ENCODE measurements around the gene LST1.

LST1 gene

DNA sequence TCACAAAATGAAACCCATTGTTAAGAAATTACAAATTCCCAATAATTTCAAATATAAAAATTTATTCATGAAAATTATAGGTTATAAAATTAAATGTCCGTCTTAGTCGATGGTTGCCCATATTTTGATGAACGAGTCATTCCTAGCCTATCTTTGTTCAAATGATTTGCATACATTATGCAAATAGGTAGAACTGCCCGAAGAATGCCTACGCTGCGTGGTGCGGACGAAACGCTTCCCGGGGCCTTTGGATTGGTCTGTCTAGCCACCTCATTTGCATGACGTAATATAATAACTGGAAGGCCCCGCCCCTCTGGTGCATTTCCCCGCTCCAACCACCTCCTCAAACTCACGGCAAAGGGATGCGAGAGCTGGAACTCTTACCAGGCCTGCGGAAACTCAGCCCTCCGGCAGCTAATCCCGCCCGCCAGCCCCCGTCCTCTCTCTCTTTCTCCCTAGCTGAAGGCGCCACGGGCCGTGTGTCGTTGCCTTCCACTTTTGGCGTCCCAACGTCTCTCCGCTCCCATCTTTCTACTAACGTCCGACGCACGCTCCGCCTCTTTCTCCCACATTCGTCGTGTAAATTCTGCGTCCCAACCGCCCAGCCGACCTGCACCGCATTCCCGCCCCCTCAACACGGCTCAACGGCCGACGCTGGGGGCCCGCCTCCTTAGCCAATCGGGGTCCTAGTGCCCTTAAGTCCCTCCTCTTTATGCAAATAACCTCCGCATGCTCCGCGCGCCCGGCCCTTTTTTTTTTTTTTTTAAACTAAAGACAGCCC, 33.9 kb downstream of the LST1 start:
- in situ Hi-C loops (cut with MboI; ENCODE audit: low sequenced_read_pairs) = no loop called here

DNA sequence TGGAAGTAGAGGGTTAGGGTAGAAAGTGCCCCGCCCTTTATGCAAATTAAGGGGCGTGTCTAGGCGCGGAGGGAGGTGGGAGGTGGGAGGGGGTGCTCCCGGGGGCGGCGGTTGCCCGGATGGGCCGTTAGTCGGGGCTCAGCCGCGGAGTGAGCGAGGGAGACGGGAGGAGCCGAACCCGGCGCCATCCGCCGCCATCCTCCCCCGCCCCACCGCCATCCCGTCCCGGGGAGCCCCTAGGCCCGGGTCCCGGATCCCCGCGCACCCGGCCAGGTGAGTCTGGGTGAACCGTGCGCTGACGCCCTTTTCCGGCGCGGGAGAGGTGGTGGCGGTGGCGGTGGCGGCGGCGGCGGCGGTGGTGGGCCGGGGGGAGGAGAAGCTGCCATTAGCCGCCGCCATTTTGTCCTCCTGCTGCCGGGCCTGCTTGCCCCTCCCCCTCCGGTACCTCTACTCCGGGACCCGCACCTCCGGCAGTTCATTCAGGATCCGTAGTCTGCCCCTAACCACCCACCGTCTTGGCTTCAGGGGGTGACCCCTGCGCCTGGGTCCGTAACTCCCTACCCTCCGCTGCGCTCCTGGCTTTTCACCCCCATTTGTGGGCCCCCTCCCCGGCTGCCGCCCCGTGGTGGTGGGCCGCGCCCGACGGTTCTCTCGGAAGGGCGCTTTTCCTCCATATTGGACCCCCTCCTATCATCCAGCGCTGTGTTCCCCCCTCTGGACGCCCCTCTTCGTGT, 34.7 kb downstream of the LST1 start, which contains the start of gene PRRC2A:
TSS of gene PRRC2A (plus strand) at position 130 of the 734 bp plus-strand sequence. CDS start 2,075 bp downstream, outside the sequence.
- in situ Hi-C loops (cut with MboI; ENCODE audit: low sequenced_read_pairs) = no loop called here

GRCh38 chr6:31621320-31621939, 35.4 kb downstream of the LST1 start:
- in situ Hi-C loops (cut with MboI; ENCODE audit: low sequenced_read_pairs) = no loop called here

DNA sequence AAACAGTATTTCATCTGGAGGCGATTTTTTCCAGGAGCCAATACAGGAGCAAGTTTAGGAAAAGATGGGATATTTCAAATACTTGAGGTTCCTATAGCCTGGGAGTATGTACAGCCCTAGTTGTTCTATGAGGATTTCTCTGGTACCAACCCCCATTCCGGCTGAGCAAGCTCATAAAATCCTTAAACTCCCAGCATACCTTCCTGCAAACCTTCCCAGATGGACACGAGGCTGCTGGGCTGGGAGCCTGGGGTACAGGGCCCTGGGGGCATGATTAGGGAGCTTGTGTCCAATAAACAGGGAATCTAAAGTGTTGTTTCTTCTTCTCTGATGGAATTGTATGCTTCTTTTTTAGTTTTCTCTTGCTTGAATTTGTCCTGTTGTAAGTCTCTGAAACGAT, 35.9 kb downstream of the LST1 start:
- in situ Hi-C loops (cut with MboI; ENCODE audit: low sequenced_read_pairs) = no loop called here

GRCh38 chr6:31622684-31623091, 36.6 kb downstream of the LST1 start:
- in situ Hi-C loops (cut with MboI; ENCODE audit: low sequenced_read_pairs) = no loop called here

DNA sequence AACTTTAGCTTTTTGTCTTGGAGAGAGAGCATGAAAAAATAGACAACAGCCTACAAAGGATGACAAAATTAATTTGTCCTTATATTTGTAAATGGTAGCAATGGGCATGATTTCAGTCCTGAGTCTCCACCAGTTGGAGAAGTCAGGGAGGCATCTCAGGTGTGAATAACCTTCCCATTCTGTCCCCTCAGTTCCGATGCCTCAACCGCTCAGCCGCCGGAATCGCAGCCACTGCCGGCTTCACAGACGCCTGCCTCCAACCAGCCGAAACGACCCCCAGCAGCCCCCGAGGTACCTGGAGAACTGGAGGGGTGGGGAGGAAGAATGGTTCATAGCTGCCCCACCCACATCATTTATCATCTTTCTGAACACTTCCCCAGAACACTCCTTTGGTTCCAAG, 38.0 kb downstream of the LST1 start:
- in situ Hi-C loops (cut with MboI; ENCODE audit: low sequenced_read_pairs) = no loop called here

DNA sequence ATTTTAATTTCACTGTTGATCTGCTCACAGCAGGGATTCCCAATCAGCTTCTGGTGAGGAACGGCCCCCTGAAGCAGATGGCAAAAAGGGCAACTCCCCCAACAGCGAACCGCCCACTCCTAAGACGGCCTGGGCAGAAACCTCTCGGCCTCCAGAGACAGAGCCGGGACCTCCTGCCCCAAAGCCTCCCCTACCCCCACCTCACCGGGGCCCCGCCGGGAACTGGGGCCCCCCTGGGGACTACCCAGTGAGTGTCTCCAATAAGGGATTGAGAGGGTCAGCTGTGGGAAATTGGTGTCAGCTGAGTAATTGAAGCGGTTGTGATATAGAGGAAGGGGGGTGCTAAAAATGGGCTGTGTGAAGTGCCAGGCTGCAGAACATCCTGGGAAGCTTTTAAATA, 40.9 kb downstream of the LST1 start:
- in situ Hi-C loops (cut with MboI; ENCODE audit: low sequenced_read_pairs) = no loop called here

- in situ Hi-C loops (cut with MboI; ENCODE audit: low sequenced_read_pairs) = no loop called here
Observed at GRCh38 chr6:31627690-31628287, 41.7 kb downstream of the LST1 start.

GRCh38 chr6:31629014-31629413, 42.9 kb downstream of the LST1 start:
- in situ Hi-C loops (cut with MboI; ENCODE audit: low sequenced_read_pairs) = no loop called here

DNA sequence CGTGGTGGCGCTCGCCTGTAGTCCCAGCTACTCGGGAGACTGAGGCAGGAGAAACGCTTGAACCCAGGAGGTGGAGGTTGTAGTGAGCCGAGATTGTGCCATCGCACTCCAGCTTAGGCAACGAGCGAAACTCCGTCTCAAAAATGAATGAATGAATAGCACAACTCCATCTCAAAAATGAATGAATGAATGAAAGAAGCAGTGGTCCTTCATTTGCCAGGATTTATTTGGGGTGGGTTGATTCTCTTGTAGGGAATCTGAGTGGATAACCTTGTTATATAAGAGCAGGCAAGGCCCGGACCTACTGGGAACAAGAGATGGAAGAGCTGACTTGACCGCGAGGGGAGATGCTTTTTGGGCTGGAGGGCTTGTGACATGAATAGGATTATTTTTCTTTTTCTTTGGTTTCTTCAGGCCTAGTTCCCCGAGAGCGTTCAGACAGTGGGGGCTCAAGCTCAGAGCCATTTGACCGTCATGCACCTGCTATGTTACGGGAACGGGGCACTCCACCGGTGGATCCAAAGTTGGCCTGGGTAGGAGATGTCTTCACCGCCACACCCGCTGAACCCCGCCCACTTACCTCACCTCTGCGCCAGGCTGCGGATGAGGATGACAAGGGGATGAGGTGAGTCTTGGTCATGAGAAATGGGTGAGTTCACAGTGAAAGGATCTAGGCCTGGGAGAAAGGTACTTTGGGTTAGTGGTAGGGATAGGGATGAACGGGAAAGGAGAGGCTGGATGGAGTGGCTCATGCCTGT, 44.3 kb downstream of the LST1 start:
- in situ Hi-C loops (cut with MboI; ENCODE audit: low sequenced_read_pairs) = no loop called here

GRCh38 chr6:31631209-31631608, 45.1 kb downstream of the LST1 start:
- in situ Hi-C loops (cut with MboI; ENCODE audit: low sequenced_read_pairs) = no loop called here

DNA sequence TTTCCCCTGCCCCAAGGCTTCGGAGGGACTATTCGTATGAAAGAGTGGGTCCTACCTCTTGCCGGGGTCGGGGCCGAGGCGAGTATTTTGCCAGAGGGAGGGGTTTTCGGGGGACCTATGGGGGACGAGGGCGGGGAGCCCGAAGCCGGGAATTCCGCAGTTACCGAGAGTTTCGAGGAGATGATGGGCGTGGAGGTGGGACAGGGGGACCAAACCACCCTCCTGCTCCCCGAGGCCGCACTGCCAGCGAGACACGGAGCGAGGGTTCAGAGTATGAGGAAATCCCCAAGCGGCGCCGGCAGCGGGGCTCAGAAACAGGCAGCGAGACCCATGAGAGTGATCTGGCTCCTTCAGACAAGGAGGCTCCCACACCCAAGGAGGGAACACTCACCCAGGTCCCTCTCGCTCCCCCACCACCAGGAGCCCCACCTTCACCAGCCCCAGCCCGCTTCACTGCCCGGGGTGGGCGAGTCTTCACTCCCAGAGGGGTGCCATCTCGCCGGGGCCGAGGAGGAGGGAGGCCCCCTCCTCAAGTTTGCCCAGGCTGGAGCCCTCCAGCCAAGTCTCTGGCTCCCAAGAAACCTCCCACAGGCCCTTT, 45.7 kb downstream of the LST1 start:
- in situ Hi-C loops (cut with MboI; ENCODE audit: low sequenced_read_pairs) = no loop called here

DNA sequence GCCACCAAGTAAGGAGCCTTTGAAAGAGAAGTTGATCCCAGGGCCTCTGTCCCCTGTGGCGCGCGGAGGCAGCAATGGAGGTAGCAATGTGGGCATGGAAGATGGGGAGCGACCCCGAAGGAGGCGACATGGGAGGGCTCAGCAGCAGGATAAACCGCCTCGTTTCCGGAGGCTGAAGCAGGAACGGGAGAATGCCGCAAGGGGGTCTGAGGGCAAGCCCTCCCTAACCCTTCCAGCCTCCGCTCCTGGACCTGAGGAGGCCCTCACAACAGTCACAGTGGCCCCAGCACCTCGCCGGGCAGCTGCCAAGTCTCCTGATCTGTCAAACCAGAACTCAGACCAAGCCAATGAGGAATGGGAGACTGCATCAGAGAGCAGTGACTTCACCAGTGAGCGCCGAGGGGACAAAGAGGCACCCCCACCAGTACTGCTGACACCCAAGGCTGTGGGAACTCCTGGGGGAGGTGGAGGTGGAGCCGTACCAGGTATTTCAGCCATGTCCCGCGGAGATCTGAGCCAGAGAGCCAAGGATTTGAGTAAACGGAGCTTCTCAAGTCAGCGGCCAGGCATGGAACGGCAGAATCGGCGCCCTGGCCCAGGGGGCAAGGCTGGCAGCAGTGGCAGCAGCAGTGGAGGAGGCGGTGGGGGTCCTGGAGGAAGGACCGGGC, 46.3 kb downstream of the LST1 start:
- in situ Hi-C loops (cut with MboI; ENCODE audit: low sequenced_read_pairs) = no loop called here

DNA sequence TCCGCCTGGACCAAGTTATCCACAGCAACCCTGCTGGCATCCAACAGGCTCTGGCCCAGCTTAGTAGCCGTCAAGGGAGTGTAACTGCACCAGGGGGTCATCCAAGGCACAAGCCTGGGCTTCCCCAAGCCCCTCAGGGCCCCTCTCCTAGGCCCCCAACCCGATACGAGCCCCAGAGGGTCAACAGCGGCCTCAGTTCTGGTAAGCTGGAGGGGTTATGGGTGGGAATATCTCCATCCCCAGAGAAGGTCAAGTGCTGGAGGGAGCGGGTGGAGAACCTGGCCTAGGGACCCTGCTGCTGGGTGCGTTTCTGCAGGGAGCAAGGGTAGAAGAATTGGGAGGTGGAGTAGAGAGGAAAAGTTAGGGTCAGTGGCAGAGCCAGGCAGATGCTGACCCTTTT, 47.4 kb downstream of the LST1 start:
- in situ Hi-C loops (cut with MboI; ENCODE audit: low sequenced_read_pairs) = no loop called here

GRCh38 chr6:31634131-31634530, 48.1 kb downstream of the LST1 start:
- in situ Hi-C loops (cut with MboI; ENCODE audit: low sequenced_read_pairs) = no loop called here

GRCh38 chr6:31634969-31635575, 49.0 kb downstream of the LST1 start:
- in situ Hi-C loops (cut with MboI; ENCODE audit: low sequenced_read_pairs) = no loop called here

- in situ Hi-C loops (cut with MboI; ENCODE audit: low sequenced_read_pairs) = no loop called here
Observed at GRCh38 chr6:31636698-31637596, 50.9 kb downstream of the LST1 start.

All from HL-60/S4 treated with phorbol 12-myristate 13-acetate at 8.2 ng/mL for 4 days and 3 days (cell line).